ENCODE measurements around the gene SLC26A11.

DNA sequence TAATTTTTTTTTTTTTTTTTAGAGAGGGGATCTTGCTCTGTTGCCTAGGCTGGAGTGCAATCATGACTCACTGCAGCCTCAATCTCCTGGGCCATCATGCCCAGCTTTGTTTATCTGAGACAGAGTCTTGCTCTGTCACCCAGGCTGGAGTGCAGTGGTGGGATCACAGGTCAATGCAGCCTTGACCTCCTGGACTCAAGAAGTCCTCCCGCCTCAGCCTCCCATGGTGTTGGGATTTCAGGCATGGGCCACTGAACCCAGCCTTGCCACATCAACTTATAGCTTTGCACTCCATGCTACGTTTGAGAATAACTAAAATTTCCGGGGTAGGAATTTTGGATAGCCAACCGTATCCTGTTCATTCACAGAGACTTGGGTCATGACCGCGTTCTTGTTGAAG lies 71.0 kb downstream of the SLC26A11 start:
- no peak for TF ChIP-seq FOXM1 (IDR thresholded peaks at IDR 0.05; ENCODE audit: borderline replicate concordance)
- no peak for TF ChIP-seq BHLHE40 (IDR thresholded peaks at IDR 0.05; ENCODE audit: borderline replicate concordance)
- TF ChIP-seq LEF1 (IDR thresholded peaks at IDR 0.05; ENCODE audit: borderline replicate concordance), result no peak
- TF ChIP-seq TARDBP (IDR thresholded peaks at IDR 0.05), result no peak
- TF ChIP-seq, protein P1, sequence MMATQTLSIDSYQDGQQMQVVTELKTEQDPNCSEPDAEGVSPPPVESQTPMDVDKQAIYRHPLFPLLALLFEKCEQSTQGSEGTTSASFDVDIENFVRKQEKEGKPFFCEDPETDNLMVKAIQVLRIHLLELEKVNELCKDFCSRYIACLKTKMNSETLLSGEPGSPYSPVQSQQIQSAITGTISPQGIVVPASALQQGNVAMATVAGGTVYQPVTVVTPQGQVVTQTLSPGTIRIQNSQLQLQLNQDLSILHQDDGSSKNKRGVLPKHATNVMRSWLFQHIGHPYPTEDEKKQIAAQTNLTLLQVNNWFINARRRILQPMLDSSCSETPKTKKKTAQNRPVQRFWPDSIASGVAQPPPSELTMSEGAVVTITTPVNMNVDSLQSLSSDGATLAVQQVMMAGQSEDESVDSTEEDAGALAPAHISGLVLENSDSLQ (IDR thresholded peaks at IDR 0.05), result no peak
- no peak for TF ChIP-seq SUZ12 (IDR thresholded peaks at IDR 0.05)
- TF ChIP-seq L3MBTL2 (conservative IDR thresholded peaks at IDR 0.05), result no peak
- no peak for TF ChIP-seq ZNF384 (IDR thresholded peaks at IDR 0.05)
- no peak for TF ChIP-seq FOXA1 (IDR thresholded peaks at IDR 0.05)
- TF ChIP-seq HDGF (IDR thresholded peaks at IDR 0.05; ENCODE audit: borderline replicate concordance), result no peak
- TF ChIP-seq ELF4 (IDR thresholded peaks at IDR 0.05), result no peak
- no peak for TF ChIP-seq CTBP1 (IDR thresholded peaks at IDR 0.05; ENCODE audit: borderline replicate concordance)
- no peak for TF ChIP-seq ARNT (IDR thresholded peaks at IDR 0.05)

Measured in HEK293T (cell line).